ENCODE data around the gene PSMA6.
A peak's percentile ranks its signal among the peaks of the same experiment; 100 is the strongest.
"Not testable (repeated sequence)": the region's sequence is repeated elsewhere in the genome, so short reads cannot be mapped to it uniquely, and the experiment has no call there.

PSMA6 gene

DNA sequence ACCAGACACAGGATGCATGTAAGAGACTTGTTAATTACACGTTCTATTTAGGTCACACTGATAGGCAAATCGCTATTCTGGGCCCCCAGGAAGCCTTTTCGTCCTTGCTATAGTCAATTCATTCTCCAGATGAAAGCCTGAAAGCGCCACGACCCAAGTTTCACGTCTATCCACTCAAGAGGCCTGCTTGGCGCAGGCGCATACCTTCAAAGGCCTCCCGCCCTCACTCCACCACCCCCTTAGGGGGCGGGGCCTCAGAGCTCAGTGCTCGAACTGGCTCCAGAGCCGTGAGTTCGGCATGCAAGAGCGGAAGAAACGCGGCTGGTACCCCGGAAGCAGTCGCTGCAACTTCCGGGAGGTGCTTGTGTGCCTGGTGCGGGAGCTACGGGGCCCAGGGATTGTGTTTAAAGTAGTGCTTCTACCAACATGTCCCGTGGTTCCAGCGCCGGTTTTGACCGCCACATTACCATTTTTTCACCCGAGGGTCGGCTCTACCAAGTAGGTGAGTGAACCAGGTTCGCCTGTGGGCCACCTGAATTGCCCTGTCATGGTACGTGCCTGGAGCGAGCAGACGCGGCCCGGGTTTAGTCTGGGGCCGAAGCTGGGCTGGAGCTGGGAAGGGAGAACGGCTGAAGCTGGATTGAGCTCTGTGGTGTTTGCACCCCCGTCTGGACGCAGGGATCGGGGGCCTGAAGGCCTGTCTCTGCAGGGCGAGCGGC is at the start of gene PSMA6:
Gene PSMA6 (plus strand): TSS at position 332 of the 719 bp plus-strand sequence. CDS start 95 bp downstream, at position 427.
- peak; percentile 98 to 99 for DNase-seq (ENCODE audit: low read depth in 2 of 2)

DNA sequence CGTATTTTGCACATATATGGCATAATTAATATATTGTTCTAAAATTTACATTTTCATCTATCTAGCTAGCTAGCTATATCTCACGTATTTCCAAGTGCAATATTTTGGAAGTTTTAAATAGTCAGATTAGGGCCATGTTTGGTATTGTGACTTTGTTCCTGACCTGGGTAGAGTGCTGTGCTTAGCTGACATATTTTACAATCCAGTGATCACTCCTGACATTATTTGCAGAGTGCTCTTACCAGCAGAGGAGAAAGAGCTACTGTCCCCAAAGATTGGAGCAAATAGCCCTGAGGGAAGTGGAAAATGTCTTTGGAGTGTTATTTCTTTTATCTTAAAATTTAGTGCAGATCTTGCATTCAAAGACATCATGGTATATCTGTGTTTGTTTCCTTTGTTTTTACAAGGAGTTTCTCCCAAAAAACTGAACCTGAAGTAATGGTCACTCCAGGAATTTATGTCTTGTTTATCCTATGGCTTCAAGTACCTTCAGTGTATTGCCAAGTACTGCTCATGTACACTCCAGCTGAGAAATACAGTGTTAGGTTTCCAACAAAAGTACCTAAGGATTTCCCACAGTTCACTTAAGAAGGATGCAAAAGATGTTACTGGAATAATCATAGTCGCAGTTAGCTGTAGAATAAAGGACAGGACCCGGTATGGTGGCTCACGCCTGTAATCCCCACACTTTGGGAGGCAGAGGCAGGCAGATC is 49.4 kb upstream of the PSMA6 start:
- DNase-seq (ENCODE audit: low read depth in 2 of 2) = no peak

DNA sequence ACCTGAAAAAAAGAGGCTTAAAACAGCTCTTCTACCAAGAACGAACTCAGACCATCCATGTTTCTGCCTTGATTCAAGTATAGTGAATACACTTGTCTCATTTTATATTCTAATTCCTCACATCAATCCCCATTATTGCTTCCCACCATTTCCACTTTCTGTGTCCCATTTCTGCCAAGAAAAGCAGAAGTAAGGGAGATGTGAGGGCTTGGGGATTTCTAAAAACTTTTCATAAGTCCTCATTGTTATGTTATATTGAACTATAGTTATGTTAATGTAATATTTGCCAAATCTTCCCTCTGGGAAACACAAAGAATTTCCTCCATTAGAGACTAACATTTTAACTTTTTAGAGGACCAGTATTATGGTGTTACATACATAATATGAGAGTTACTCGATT is 48.2 kb upstream of the PSMA6 start:
- no peak for DNase-seq (ENCODE audit: low read depth in 2 of 2)

DNA sequence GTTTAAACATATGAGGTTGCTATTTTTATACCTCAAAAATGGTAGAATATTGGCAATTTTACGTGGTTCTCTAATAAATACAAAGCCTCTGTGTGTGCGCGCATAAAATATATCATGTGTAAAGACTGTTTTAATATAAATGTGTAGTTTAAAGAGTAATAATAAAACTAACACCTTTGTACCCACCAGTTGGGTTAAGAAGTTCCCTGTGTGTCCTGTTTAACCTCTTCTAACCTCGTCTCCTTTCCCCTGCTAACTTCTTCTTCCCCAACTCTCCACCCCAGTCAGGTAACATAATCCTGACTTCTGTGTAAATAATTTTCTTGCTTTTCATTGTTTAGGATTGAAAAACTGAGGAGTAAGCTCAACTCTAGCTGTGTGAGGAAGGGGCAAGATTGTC is 47.6 kb upstream of the PSMA6 start:
- DNase-seq (ENCODE audit: low read depth in 2 of 2) = no peak

DNA sequence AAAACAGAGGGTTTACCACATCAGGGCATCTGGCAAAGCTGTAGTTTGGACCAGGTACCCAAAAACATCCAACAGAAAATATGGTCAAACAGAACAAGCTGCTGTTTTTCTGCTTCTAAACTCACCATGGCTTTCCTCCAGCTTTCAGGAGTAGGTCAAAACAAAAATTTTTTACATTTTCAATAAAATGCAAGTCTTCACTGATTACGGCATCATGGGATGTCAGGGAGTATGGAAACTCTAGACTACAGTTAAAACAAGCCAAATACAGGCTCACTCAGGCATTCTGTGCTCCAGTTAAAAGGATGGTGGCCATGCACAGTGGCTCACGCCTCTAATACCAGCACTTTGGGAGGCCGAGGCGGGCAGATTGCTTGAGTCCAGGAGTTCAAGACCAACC is 47.1 kb upstream of the PSMA6 start:
- DNase-seq (ENCODE audit: low read depth in 2 of 2) = no peak

DNA sequence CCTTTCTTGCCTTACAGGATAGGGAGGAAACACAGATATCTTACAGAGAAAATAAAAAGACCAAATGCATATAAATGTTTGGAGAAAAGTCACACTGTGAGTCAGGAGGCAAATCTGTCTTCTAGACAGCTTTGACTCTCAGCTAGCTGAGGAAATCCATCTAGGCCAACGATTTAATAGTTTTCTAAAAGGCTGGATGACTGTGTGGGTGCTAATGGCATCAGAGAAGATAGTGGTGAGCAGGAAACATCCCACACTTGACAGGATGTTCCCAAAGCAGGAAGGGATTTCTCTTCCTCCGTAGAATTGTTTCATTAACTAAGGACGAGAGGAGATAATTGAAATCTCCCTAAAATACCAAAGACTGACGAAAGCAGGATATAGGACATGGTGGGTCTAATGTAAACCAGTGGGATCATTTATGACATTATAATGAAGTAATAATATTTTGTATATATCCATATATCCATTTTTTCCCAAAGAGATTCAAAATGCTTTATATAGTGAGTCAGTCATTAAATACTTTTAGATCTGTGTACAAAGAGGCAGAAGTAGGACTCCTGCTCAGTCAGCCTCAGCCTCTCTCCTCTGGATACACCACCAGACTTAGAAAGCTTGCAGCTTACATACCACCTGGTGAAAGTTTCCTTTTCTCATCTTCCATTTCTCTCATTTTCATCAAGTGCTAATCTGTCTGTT is 44.3 kb upstream of the PSMA6 start:
- DNase-seq (ENCODE audit: low read depth in 2 of 2) = no peak

DNA sequence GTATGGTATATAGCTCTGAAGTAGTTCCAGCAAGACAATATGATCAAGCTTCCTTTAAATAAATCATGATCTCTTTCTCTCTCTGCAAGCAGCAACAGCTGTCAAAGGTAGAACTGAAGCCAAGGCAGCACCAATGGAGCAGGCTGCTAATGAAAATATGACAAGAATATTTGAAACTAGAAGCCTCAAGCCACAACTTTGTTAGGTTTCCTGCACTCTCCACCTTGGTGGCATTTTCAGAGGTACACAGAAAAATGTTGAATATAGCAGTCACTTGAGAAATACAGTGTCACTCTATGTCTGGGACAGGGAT is 43.8 kb upstream of the PSMA6 start:
- DNase-seq (ENCODE audit: low read depth in 2 of 2) = no peak

DNA sequence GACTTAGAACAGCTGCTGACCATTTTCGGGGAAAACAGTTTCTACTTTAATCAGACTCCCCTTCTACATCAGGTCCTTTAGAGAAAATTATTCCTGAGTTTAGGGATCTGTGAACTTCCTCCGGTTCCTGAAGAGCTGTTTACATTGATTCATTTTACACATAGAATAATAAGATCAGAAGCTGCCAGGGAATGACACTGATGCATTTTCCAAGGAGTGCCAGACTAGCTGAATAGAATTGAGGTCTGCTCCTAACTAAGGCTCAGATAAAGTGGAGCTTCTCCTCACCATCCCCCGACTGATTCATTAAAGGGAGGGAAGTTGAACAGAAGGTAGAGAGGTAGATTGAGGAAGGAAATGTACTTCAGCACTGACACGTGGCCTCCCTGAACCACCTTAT is 41.9 kb upstream of the PSMA6 start:
- no peak for DNase-seq (ENCODE audit: low read depth in 2 of 2)

DNA sequence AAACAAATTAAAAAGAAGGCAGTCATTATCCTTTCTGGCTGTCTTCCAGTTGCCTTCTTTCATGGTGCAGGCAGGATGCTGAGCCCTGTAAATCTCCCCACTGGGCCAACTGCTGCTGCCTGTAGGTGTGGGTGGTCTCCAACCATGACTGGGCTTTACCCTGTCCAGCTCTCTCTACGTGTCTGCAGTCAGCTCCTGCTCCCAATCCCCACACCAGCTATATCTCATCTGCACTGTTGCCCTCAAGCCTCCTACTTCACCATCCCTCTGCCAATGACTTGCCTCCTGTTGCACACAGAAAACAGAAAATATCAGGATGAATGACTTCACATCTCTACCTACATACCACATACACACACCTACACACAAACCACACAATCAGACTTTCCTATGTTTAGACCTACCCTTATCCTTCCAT is 39.7 kb upstream of the PSMA6 start:
- DNase-seq (ENCODE audit: low read depth in 2 of 2) = no peak

DNA sequence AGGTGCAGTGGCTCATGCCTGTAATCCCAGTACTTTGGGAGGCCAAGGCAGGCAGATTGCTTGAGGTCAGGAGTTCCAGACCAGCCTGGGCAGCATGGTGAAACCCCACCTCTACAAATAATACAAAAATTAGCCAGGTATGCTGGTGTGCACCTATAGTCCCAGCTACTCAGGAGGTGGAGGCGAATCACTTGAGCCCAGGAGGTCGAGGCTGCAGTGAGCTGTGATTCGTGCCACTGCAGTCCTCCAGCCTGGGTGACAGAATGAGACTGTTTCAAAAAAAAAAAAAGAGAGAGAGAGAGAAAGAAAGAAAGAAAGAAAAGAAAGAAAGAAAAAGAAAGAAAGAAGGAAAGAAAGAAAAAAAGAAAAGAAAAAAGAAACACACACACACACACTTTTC is 39.1 kb upstream of the PSMA6 start:
- not testable (repeated sequence) for DNase-seq (ENCODE audit: low read depth in 2 of 2)

DNA sequence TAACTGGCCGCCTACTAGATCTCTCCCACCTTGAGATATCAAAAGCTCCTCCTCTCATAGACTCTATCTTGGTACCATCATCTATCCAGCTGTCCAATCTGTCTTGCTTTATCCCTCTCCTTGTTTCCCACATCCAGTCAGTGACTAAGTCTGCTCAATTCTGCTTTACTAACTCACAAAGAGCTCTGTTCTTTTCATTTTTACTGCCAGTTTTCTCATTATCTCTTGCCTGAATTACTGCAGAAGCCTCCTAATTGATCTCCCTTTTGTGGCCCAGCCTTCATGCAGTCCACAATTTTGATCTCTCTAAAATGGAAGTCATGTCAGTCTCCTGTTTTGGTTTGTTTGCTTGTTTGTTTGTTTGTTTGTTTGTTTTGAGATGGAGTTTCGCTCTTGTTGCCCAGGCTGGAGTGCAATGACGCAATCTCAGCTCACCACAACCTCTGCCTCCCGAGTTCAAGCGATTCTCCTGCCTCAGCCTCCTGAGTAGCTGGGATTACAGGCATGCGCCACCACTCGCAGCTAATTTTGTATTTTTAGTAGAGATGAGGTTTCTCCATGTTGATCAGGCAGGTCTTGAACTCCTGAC is 38.1 kb upstream of the PSMA6 start:
- DNase-seq (ENCODE audit: low read depth in 2 of 2) = not testable (repeated sequence)

DNA sequence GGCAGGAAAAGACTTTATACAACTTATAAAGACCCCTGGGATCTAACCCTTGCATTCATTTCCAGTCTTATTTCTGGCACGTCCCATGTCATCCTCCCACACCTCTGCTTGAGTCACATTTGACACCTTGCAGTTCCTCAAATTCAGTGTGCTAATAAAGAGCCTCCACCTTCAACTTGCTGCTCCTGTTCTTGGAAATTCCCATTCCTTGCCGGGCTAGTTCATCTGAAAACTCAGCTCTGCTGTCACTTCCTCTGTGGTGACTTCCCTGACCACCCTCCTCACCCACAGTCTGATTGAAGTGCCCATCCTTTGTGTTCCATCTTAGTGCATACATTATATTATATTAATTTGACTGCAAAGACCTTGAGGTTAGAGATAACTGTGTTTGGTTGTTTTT is 37.4 kb upstream of the PSMA6 start:
- peak in 1 of 2 donors; percentile 1 for DNase-seq (ENCODE audit: low read depth in 2 of 2)

DNA sequence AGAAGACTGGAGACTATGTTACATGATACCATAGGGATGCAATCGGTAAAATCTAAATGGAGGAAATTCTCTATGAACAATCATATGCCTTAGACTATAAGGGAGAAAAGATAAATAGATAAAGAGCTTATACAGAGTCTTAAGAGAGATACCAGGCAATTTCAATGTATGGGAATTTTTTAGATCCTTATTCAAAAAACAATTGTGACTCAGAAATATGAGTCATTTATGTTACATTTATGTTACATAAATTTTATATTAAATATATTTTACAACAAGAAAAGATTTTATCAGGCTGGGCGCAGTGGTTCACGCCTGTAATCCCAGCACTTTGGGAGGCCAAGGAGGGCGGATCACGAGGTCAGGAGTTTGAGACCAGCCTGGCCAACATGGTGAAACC is 36.5 kb upstream of the PSMA6 start:
- DNase-seq (ENCODE audit: low read depth in 2 of 2) = no peak

DNA sequence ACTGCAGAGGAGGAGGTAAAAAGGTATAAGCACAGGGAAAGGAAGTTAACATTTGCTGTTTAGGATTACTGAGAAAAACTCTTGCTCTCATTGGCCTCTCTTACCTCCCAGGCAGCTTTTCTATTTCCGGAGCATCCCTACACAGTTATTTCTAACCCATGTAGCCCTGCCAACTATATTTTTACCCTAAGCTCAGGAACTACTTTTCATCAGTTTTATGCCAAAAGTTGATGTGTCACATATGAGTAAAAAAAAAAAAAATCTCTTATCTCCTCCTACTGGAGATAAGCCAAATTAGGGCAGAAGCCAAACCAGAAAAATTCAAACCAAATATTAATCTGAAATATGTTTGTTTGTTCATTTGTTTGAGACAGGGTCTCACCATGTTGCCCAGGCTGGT is 34.4 kb upstream of the PSMA6 start:
- no peak for DNase-seq (ENCODE audit: low read depth in 2 of 2)

DNA sequence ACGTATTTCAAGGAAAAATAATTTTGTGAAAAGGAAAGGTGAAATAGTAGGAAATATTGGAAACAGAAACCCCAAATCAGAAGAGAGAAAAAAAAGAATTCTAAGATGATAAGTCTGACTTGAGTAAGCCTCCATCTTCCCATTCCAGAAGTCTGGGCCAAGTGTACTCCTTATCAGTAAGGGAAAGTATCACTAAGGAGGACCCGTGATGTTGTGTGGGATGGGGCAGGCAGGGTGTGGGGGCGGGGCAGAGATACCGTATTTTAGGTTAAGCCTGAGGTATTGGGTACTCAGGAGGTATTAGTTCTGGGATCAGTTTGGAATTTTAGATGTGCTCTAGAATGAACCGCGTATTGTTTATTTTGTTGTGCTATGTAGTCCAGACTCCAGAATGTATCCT is 33.8 kb upstream of the PSMA6 start:
- no peak for DNase-seq (ENCODE audit: low read depth in 2 of 2)

DNA sequence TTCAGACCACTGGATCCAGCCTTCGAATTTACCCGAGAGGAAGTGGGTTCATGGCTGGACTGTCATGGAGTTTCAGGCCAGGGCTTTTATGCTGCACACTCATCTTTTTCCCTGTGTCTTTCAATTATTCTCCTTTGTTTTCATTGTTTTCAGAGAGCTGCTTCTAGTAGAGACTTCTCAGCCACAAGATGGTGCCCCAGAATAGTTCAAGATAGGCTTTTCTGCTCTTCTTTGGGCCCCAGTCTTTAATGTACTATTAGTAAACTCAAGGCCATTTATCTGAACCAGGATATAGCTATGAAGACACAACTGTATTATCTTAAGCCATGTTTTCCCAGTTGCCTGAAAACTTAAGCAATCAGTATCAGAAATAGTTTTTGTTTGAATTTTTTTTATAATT is 30.4 kb upstream of the PSMA6 start:
- no peak for DNase-seq (ENCODE audit: low read depth in 2 of 2)

DNA sequence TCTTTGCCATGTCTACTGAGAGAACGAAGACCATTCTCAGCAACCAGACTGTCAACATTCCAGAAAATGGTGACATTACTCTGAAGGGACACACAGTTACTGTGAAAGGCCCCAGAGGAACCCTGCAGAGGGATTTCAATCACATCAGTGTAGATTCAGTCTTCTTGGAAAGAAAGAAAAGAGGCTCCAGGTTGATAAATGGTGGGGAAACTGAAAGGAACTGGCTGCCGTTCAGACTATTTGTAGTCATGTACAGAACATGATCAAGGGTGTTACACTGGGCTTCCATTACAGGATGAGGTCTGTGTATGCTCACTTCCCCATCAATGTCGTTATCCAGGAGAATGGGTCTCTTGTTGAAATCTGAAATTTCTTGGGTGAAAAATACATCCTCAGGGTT is 29.7 kb upstream of the PSMA6 start:
- DNase-seq (ENCODE audit: low read depth in 2 of 2) = no peak

DNA sequence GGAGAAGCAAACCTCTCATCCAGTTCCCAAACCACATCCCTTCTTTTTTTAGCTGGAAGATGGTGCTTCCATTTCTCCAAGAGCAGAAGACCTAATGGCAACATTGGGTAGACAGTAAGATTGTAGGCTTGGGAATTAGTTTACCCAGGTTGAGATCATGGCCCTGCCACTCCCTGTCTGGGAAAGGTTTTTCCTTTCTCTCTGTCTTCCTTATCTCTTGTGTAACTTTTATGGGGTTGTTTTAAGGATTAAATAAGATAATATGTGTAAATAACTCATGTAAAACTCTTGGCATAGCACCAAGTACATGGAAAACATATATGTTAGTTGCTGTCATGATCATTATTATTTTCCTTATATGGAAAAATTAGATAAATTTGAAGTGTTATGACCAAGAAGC is 23.2 kb upstream of the PSMA6 start:
- no peak for DNase-seq (ENCODE audit: low read depth in 2 of 2)

DNA sequence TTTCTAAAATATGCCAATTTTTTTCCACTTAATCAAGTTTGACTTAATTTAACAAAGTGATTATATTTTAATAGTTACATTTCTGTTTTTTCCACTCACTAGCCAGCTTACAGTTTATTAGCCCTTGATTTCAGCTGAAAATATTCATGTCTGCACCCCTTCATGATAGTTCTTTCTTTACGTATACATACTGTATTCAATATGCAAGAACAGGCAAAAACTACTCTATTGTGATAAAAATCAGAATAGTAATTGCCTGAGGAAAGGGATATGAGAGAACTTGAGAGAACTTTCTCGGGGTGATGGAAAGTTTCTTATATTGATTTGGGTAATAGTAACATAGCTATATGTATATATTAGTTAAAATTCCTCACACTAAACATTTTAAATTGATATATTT is 17.4 kb upstream of the PSMA6 start:
- DNase-seq (ENCODE audit: low read depth in 2 of 2) = no peak

DNA sequence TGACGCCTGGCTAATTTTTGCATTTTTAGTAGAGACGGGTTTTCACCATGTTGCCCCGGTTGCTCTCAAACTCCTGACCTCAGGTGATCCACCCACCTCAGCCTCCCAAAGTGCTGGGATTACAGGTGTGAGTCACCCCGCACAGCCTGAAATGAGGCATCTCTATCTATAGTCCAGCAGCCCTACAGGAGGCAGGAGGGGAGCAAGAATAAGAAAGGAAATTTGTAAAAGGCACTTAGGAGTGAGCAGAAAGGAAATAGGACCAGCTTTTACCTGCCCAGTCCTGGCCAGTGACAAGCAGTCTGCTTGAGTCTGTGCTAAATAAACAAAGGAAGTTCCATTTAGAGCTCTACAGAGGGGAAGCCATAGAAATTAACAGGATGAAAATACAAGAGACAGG is 15.0 kb upstream of the PSMA6 start:
- DNase-seq (ENCODE audit: low read depth in 2 of 2) = no peak

DNA sequence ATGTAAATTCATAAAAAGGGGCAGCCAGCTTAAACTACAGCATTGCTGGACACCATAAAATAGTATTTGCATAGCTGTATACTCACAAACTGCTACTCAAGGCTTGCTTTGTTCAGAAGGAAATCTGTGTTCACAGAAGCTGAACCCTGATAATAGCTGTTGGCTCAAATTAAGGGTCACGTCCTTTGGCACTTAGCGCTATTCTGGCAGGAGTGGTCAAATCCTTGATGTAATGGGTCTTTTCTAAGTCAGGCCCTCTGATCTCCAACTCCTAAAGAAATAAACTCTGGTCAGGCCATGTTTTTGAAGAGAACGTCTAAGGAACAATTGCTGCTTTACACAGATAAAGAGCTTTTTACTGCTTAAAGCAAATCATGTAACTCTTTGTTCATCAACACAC is 12.8 kb upstream of the PSMA6 start:
- no peak for DNase-seq (ENCODE audit: low read depth in 2 of 2)

DNA sequence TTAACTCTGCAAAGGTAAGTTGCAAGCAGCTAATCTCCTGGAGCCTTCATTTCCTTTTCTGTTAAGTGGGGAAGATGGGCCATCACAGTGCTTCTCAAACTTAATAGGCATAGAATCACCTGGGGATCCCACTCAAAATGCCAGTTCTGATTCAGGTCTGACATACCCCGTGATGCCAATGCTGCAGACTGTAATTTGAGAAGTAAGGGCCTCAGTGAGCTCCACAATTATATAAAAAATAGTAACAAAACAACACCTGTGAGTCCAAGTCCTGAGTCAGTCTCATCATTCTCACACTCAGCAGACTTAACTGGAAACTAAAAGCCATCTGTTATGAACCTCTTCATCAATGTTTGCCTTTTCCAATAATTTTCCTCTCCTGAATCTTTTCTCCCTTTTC is 10.8 kb upstream of the PSMA6 start:
- no peak for DNase-seq (ENCODE audit: low read depth in 2 of 2)

DNA sequence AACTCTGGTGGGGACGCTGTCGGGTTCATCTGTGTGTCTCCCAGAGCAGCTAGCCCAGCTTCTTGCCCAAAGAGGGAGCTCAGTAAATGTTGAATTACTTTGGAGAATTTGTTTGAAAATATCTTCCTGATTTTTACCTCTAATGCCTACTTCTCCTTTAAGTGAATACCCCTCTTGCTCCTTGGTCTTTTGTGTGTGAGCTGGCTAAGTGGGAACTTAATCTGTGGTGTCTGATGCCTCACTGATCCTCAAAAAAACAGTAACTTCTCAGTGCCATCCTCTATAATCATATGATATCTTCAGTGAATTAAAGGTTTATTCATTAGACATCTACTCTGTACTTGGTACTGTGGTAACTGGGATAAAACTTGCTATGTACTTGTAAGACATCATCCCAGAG is 7.7 kb upstream of the PSMA6 start:
- DNase-seq (ENCODE audit: low read depth in 2 of 2) = no peak

Measured in stimulated activated CD8-positive, alpha-beta memory T cell treated with anti-CD3 and anti-CD28 coated beads, Interleukin-7, amount 100 ng/mL, for 4 hours (primary cell).